Gastrocnemius medialis (tissue), 4 donors: ENCODE results near the gene NKD2.

Source experiments
- CTCF ChIP-seq, 5 experiments: fragments of 450-650 bp in 3 of 5; fragments of 200-600 bp in 2 of 5; sonication (generic) in 2 of 5; IDR thresholded peaks in 4 of 5; conservative IDR thresholded peaks in 1 of 5; 1 replicate in 4 of 5; 2 replicates in 1 of 5; pipeline ENCODE4 v1.5.1; 2016 to 2019; ENCODE audit warnings: antibody characterized with exemption in 5 of 5, mild to moderate bottlenecking in 3 of 5, moderate library complexity in 3 of 5
- POLR2A ChIP-seq, 2 donors: fragments of 450-650 bp; IDR thresholded peaks; one replicate each; pipeline ENCODE4 v1.6.1; 2017; ENCODE audit warnings: antibody characterized with exemption in 2 of 2, mild to moderate bottlenecking in 2 of 2, moderate library complexity in 2 of 2

DNA sequence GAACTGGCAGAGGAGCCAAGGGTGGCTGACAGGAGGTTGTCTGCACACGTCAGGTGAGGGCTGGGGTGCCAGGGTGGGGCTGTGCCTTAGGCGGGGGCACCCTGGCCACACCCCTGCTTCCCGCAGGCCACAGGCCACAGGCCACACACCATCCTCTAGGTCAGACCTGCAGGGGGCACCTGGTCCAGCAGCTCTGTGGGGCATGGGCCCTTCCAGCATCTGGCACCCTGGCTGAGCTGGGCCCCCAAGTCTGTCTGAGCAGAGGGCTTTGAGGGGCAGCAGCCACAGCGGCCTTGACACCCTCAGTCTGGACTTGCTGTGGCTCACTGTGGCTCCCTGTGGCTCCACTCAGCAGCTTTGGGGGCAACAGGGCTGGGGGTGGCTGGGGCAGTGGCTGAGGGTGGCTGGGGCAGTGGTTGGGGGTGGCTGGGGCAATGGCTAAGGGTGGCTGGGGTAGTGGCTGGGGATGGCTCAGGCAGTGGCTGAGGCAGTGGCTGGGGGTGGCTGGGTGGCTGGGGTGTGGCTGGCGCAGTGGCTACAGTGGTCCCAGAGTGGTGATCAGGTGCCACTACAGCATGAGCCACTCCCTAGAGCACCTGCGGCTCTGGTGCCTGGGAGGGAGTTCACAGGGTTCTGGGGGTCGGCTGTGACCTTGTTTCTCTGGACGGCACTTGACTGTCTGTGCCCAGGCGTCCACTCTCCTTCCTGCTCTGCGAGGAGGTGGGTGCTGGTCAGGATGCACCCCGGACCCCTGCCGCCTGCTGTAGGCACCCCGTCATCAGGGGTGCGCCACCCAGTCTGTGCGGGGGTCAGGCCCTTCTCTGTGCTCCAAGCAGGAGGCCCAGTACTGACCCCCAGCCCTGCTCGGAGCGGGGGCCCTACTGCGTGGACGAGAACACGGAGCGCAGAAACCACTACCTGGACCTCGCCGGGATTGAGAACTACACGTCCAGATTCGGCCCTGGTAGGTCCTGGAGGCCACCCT is 27.1 kb downstream of the NKD2 start:
- TF ChIP-seq CTCF (IDR thresholded peaks at IDR 0.05 in 4 of 5, conservative IDR thresholded peaks at IDR 0.05 in 1 of 5), result no peak
- TF ChIP-seq POLR2A (IDR thresholded peaks at IDR 0.05), result no peak
